BE2C (cell line): ENCODE results near the gene SYNRG.

Experiments
- DNase-seq: peaks from one replicate; pipeline ENCODE4 v3.0.0-alpha.2; 2020
- H3K27me3 ChIP-seq: fragments of 250-450 bp; sonication (Bioruptor Pico); 2 replicates; pipeline ENCODE4 v1.5.1; 2020; ENCODE audit warnings: mild to moderate bottlenecking
- H3K36me3 ChIP-seq: fragments of 250-450 bp; sonication (Bioruptor Pico); 2 replicates; pipeline ENCODE4 v1.5.1; 2020; ENCODE audit warnings: mild to moderate bottlenecking
- H3K4me1 ChIP-seq: fragments of 250-450 bp; sonication (Bioruptor Pico); 2 replicates; pipeline ENCODE4 v1.5.1; 2020
- H3K4me3 ChIP-seq: 2 replicates; pipeline ENCODE4 v1.5.1; 2011; ENCODE audit warnings: low read depth, low read length
- H3K9me3 ChIP-seq: fragments of 250-450 bp; sonication (Bioruptor Pico); 2 replicates; pipeline ENCODE4 v1.5.1; 2020
- TF ChIP-seq, protein P1 (sequence below): IDR thresholded peaks from 2 replicates; pipeline ENCODE4 v1.5.1; 2012; ENCODE audit warnings: mild to moderate bottlenecking, low read depth, low read length

SYNRG gene

DNA sequence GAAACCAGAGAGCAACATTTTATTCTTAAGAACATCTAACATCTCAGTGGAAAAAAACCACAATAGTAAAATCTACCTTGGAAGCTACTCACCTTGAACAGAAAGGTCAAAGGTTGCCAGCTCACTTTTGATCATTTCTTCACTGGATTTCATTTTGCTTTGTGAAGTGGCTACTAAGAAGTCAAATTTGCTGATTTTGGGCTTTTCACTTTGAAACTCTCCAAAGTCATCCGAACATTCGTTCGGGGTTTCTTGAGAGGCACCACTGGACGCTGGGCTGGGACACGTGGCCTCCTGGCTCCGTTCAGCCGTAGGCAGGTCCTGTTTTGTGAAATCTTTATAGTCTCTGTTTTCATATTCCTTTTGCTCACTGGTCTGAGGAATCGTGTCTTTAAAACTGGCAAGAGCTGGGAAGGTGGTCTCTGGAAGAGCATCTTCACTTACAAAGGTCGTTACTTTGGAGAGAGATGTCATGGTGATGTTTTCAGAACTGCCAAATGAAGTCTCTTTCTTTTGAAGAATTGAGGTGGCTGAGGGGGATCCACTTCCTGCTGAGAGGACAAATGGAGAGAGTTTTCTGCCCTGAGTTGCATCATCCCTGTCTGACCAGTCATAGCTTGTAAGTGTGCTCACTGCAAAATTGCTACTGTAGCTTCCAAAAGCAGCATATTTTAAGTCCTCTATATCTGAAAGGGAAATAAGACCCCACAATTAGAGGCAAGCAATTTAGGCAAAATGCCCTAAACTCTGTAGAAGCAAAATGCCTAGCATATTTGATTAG, 67.1 kb downstream of the SYNRG start:
- TF ChIP-seq, protein P1, sequence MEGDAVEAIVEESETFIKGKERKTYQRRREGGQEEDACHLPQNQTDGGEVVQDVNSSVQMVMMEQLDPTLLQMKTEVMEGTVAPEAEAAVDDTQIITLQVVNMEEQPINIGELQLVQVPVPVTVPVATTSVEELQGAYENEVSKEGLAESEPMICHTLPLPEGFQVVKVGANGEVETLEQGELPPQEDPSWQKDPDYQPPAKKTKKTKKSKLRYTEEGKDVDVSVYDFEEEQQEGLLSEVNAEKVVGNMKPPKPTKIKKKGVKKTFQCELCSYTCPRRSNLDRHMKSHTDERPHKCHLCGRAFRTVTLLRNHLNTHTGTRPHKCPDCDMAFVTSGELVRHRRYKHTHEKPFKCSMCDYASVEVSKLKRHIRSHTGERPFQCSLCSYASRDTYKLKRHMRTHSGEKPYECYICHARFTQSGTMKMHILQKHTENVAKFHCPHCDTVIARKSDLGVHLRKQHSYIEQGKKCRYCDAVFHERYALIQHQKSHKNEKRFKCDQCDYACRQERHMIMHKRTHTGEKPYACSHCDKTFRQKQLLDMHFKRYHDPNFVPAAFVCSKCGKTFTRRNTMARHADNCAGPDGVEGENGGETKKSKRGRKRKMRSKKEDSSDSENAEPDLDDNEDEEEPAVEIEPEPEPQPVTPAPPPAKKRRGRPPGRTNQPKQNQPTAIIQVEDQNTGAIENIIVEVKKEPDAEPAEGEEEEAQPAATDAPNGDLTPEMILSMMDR: no peak
- peaks cover 32% of the 10 kb centered on the region for H3K36me3 ChIP-seq
- no peaks in the 10 kb centered on the region for H3K4me1 ChIP-seq
- no peak for DNase-seq
- H3K4me3 ChIP-seq: no peak overlapping the region
- H3K27me3 ChIP-seq: no peaks in the 10 kb centered on the region
- no peaks in the 10 kb centered on the region for H3K9me3 ChIP-seq

DNA sequence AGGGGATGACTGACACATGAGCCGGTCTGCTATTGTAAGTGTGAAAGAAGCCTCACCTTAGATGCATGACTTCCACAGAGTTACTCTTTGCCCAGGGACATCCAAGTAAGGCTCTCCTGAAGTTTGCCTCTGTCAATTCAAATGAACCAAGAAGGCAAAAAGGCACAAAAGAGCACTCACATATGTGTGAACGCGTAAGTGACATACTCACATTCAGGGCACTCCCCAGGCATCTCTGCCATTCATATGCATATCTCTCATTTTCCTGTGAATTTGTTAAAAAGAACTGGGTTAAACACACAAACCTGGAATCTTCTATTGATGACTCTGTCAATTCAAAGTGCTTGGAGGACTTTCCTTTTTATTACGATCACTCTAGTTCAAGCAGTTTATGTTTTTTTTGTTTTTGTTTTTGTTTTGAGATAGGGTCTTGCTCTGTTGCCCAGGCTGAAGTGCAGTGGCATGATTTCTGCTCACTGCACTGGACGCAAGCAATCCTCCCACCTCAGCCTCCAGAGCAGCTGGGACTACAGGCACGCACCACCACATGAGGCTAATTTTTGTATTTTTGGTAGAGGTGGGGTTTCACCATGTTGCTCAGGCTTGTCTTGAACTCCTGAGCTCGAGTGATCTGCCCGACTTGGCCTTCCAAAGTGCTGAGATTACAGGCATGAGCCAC, 70.1 kb downstream of the SYNRG start:
- H3K4me1 ChIP-seq: no peaks in the 10 kb centered on the region
- TF ChIP-seq, protein P1: no peak
- H3K9me3 ChIP-seq: no peaks in the 10 kb centered on the region
- no peaks in the 10 kb centered on the region for H3K27me3 ChIP-seq
- H3K4me3 ChIP-seq: no peak overlapping the region
- no peak for DNase-seq
- peaks cover 41% of the 10 kb centered on the region for H3K36me3 ChIP-seq

DNA sequence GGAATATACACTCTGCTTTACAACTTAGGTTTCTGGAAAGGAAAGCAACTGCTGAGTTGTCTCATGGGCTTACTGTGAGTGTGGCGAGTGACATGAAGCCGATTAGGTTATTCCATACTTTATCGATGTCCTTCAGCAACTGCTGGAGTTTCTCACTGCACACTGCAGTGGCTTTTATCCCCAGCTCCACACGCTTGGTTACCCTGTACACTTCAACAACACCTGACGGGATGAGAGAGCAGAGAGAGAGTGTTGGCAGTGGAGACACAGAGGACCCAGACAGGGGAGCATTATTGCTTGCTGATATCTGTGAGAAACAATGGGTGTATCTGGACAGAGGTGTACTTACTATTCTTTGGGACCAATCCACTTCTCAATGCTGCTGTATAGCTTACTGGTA, 73.3 kb downstream of the SYNRG start:
- TF ChIP-seq, protein P1: no peak
- Histone ChIP-seq H3K36me3 (peaks cover 29% of the 10 kb centered on the region), H3K4me3 (no peak overlapping the region), H3K9me3 (no peaks in the 10 kb centered on the region), H3K4me1 (no peaks in the 10 kb centered on the region), H3K27me3 (no peaks in the 10 kb centered on the region)
- no peak for DNase-seq

DNA sequence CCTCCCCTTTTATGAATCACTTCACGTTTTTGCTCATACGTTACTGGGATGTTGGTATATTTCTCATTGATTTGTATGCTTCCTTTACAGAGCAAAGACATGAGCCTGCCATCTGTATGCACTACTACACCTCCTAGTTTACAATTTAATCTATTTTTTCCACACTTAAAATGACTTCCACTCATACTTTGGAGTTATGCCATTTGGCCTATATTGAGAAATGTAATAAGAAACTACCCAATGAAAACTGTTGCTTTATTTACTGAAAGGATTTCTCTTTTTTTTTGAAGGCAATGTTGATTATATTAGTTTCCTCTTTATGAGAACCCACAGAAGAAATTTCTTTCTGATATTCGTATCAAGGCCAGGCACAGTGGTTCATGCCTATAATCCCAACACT, 76.5 kb downstream of the SYNRG start:
- no peak overlapping the region for H3K4me3 ChIP-seq
- H3K9me3 ChIP-seq: no peaks in the 10 kb centered on the region
- no peaks in the 10 kb centered on the region for H3K27me3 ChIP-seq
- no peaks in the 10 kb centered on the region for H3K4me1 ChIP-seq
- no peak for DNase-seq
- TF ChIP-seq, protein P1: no peak
- peaks cover 17% of the 10 kb centered on the region for H3K36me3 ChIP-seq

DNA sequence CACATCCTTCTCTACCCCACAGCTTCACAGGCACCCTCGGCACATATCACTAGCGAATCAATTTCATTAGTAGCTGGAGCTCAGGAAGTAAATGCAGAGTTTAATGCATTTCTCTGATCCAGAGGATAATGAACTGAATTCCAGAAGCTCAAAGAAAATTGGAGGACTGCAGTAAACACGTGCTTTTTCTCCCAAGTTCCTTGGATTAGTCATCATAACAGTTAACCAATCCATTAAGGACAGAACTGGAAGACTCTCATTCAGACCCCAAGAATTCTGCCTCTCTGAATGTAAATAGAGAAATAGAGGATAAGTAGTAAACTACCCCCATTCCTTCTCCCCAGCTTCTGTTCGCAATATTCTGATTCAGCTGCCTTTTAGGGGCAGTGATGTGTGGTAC, 78.8 kb downstream of the SYNRG start:
- no peak for DNase-seq
- H3K4me3 ChIP-seq: no peak overlapping the region
- no peaks in the 10 kb centered on the region for H3K9me3 ChIP-seq
- H3K27me3 ChIP-seq: no peaks in the 10 kb centered on the region
- TF ChIP-seq, protein P1: no peak
- H3K36me3 ChIP-seq: peaks cover 10% of the 10 kb centered on the region
- no peaks in the 10 kb centered on the region for H3K4me1 ChIP-seq
